H1 (cell line): ENCODE data around the gene SIRT3. TPM values are rescaled to one million over a fixed set of nuclear protein-coding genes. Genes with fewer than 3 reads are reported as not detected.
A peak's percentile ranks its signal among the peaks of the same experiment; 100 is the strongest.

Experiments used
- CTCF ChIA-PET: fragments of 300-600 bp; sonication (Branson Sonifier 250); formaldehyde crosslinking; loops from one replicate; lab custom pipeline; 2021; ENCODE audit not compliant: partially characterized antibody; lab: Charles Lee
- POLR2A ChIA-PET: fragments of 300-600 bp; sonication (Branson Sonifier 250); formaldehyde crosslinking; loops from one replicate; lab custom pipeline; 2021; ENCODE audit warnings: inconsistent platforms; ENCODE audit not compliant: partially characterized antibody; lab: Charles Lee
- DNase-seq, 2 experiments: peaks; one replicate each; pipeline versions ENCODE4 v3.0.0 to v3.0.0-alpha.2; 2010 to 2022; ENCODE audit warnings: low spot score in 2 of 2, low read depth in 1 of 2, mixed read lengths in 1 of 2
- FAIRE-seq: peaks from 2 replicates; lab custom pipeline; 2011; peaks lifted over from hg19 to GRCh38; lab: Jason Lieb, UNC
- H2AFZ ChIP-seq: 2 replicates; pipeline ENCODE4 v1.8.1; 2012; ENCODE audit warnings: low read length, inconsistent platforms
- H2AK5ac ChIP-seq: 2 replicates; pipeline ENCODE4 v1.6.1; 2013; ENCODE audit warnings: low read depth, low read length
- H2BK120ac ChIP-seq: replicated peaks from 2 replicates; pipeline ENCODE3; 2013; ENCODE audit warnings: low read depth, low read length, inconsistent platforms
- H2BK12ac ChIP-seq: 2 replicates; pipeline ENCODE4 v1.6.1; 2013; ENCODE audit warnings: low read depth, low read length
- H2BK15ac ChIP-seq: 2 replicates; pipeline ENCODE4 v1.6.1; 2013; ENCODE audit warnings: low read length
- H2BK20ac ChIP-seq: 2 replicates; pipeline ENCODE4 v1.6.1; 2013; ENCODE audit warnings: low read length
- H2BK5ac ChIP-seq: 2 replicates; pipeline ENCODE4 v1.6.1; 2013; ENCODE audit warnings: low read depth, low read length
- H3K14ac ChIP-seq: 2 replicates; pipeline ENCODE4 v1.6.1; 2013; ENCODE audit warnings: inconsistent platforms; ENCODE audit not compliant: insufficient read length
- H3K18ac ChIP-seq: 2 replicates; pipeline ENCODE4 v1.6.1; 2013; ENCODE audit warnings: low read length; ENCODE audit errors: extremely low read depth
- H3K23ac ChIP-seq: 2 replicates; pipeline ENCODE4 v1.6.1; 2013; ENCODE audit warnings: inconsistent platforms; ENCODE audit not compliant: insufficient read length
- H3K23me2 ChIP-seq: 2 replicates; pipeline ENCODE4 v1.6.1; 2013; ENCODE audit warnings: low read depth, low read length
- H3K27ac ChIP-seq: 2 replicates; pipeline ENCODE4 v1.6.1; 2011; ENCODE audit warnings: low read depth, low read length, inconsistent platforms
- H3K27me3 ChIP-seq, 4 experiments: replicated peaks in 1 of 4; 1 replicate in 1 of 4; 2 replicates in 3 of 4; pipeline versions ENCODE4 v1.6.1 to v1.8.1; 2011 to 2013; ENCODE audit warnings: low read length in 3 of 4, mild to moderate bottlenecking in 3 of 4, inconsistent platforms in 2 of 4, mixed read lengths in 2 of 4, moderate library complexity in 1 of 4; ENCODE audit not compliant: control insufficient read depth in 3 of 4, insufficient read depth in 3 of 4; ENCODE audit errors: extremely low read depth in 1 of 4
- H3K36me3 ChIP-seq, 4 experiments: 2 replicates each; pipeline versions ENCODE4 v1.6.1 to v1.8.1; 2011 to 2013; ENCODE audit warnings: mild to moderate bottlenecking in 4 of 4, low read length in 3 of 4, moderate library complexity in 2 of 4, control low read depth in 1 of 4, inconsistent platforms in 1 of 4; ENCODE audit not compliant: insufficient read depth in 4 of 4, control insufficient read depth in 2 of 4
- H3K4ac ChIP-seq: replicated peaks from 2 replicates; pipeline ENCODE3; 2013; ENCODE audit warnings: low read length, low read depth, mixed read lengths, inconsistent platforms; ENCODE audit not compliant: insufficient read length
- H3K4me1 ChIP-seq, 4 experiments: replicated peaks in 1 of 4; 1 replicate in 1 of 4; 2 replicates in 3 of 4; pipeline versions ENCODE4 v1.6.1 to v1.8.1; 2011 to 2013; ENCODE audit warnings: low read length in 3 of 4, inconsistent platforms in 2 of 4, mixed read lengths in 1 of 4; ENCODE audit not compliant: insufficient read depth in 4 of 4, control insufficient read depth in 3 of 4
- H3K4me2 ChIP-seq, 2 experiments: 2 replicates each; pipeline versions ENCODE4 v1.6.1 to v1.8.1; 2011 to 2013; ENCODE audit warnings: low read depth in 2 of 2, low read length in 2 of 2, control low read depth in 1 of 2, inconsistent platforms in 1 of 2, mild to moderate bottlenecking in 1 of 2; ENCODE audit not compliant: insufficient read depth in 1 of 2
- H3K4me3 ChIP-seq, 4 experiments: fragments of 200-600, 300-600 bp in 1 of 4; sonication (generic), shearing (Covaris generic), sonication (Bioruptor Twin) in 1 of 4; 2 replicates each; pipeline versions ENCODE4 v1.5.1 to v1.8.1; 2011 to 2016; ENCODE audit warnings: low read length in 4 of 4, low read depth in 3 of 4, control low read depth in 2 of 4, inconsistent platforms in 2 of 4, mild to moderate bottlenecking in 2 of 4, mixed read lengths in 1 of 4, moderate library complexity in 1 of 4; ENCODE audit not compliant: insufficient read depth in 2 of 4; ENCODE audit errors: extremely low read depth in 1 of 4
- H3K56ac ChIP-seq: replicated peaks from 2 replicates; pipeline ENCODE3; 2013; ENCODE audit warnings: low read depth, mild to moderate bottlenecking, mixed read lengths, low read length, inconsistent platforms; ENCODE audit not compliant: insufficient read length
- H3K79me1 ChIP-seq: 2 replicates; pipeline ENCODE4 v1.6.1; 2013; ENCODE audit warnings: low read depth, low read length, control low read depth
- H3K79me2 ChIP-seq, 2 experiments: 2 replicates each; pipeline versions ENCODE4 v1.6.1 to v1.8.1; 2012 to 2013; ENCODE audit warnings: low read length in 2 of 2, mild to moderate bottlenecking in 2 of 2, inconsistent platforms in 1 of 2; ENCODE audit not compliant: insufficient read depth in 2 of 2, control insufficient read depth in 1 of 2
- H3K9ac ChIP-seq, 4 experiments: replicated peaks in 1 of 4; 1 replicate in 1 of 4; 2 replicates in 3 of 4; pipeline versions ENCODE4 v1.6.1 to v1.8.1; 2011 to 2013; ENCODE audit warnings: low read depth in 3 of 4, low read length in 3 of 4, control low read depth in 2 of 4, mild to moderate bottlenecking in 2 of 4, moderate library complexity in 2 of 4, inconsistent platforms in 1 of 4; ENCODE audit errors: extremely low read depth in 1 of 4
- H3K9me3 ChIP-seq, 2 experiments: 2 replicates each; pipeline versions ENCODE4 v1.6.1 to v1.8.1; 2012 to 2013; ENCODE audit warnings: mild to moderate bottlenecking in 2 of 2, moderate library complexity in 2 of 2, control low read depth in 1 of 2, inconsistent platforms in 1 of 2, low read depth in 1 of 2, low read length in 1 of 2, mixed read lengths in 1 of 2; ENCODE audit not compliant: insufficient read depth in 2 of 2
- H4K20me1 ChIP-seq, 2 experiments: replicated peaks in 1 of 2; 2 replicates each; pipeline versions ENCODE3 to v1.8.1; 2011 to 2013; ENCODE audit warnings: inconsistent platforms in 2 of 2, low read length in 2 of 2, mild to moderate bottlenecking in 1 of 2; ENCODE audit not compliant: insufficient read depth in 2 of 2, control insufficient read depth in 1 of 2
- H4K5ac ChIP-seq: 2 replicates; pipeline ENCODE4 v1.6.1; 2013; ENCODE audit warnings: low read length, low read depth, mixed read lengths, inconsistent platforms; ENCODE audit not compliant: insufficient read length
- H4K8ac ChIP-seq: 2 replicates; pipeline ENCODE4 v1.8.0; 2013; ENCODE audit warnings: mild to moderate bottlenecking, moderate library complexity, low read length, inconsistent platforms; ENCODE audit not compliant: insufficient read depth; ENCODE audit errors: extremely low read depth
- H4K91ac ChIP-seq: replicated peaks from 2 replicates; pipeline ENCODE3; 2013; ENCODE audit warnings: low read length, mixed read lengths, inconsistent platforms; ENCODE audit not compliant: insufficient read length
- ASH2L ChIP-seq: fragments of 200-600, 300-600 bp; sonication (generic); IDR thresholded peaks from one replicate; pipeline ENCODE4 v1.7.1; 2017; ENCODE audit warnings: low read length
- CEBPB ChIP-seq: IDR thresholded peaks from 2 replicates; pipeline ENCODE4 v1.6.1; 2012; ENCODE audit warnings: low read depth, low read length
- EZH2 ChIP-seq: fragments of 200-600 bp; sonication (generic); IDR thresholded peaks from 2 replicates; pipeline ENCODE4 v1.7.1; 2012; ENCODE audit warnings: low read depth, mild to moderate bottlenecking, moderate library complexity, low read length, inconsistent platforms; ENCODE audit not compliant: severe bottlenecking
- JUN ChIP-seq: IDR thresholded peaks from 2 replicates; pipeline ENCODE4 v1.6.1; 2011; ENCODE audit warnings: low read depth, mild to moderate bottlenecking, improper control_type of control experiment, low read length
- TBP ChIP-seq: IDR thresholded peaks from 2 replicates; pipeline ENCODE4 v1.6.1; 2011; ENCODE audit warnings: low read depth, low read length, improper control_type of control experiment
- TCF12 ChIP-seq: IDR thresholded peaks from 2 replicates; pipeline ENCODE4 v1.6.1; 2011; ENCODE audit warnings: low read depth, mild to moderate bottlenecking, low read length
- TEAD4 ChIP-seq: IDR thresholded peaks from 2 replicates; pipeline ENCODE4 v1.6.1; 2012; ENCODE audit warnings: low read depth, low read length, inconsistent platforms, mixed read lengths
- WGBS, 2 experiments: shearing (Covaris generic) in 1 of 2; methylation state at CpG; one replicate each; pipeline versions ENCODE4 v1.1.6 to v1.1.7; 2013 to 2015; ENCODE audit warnings: low lambda C conversion rate in 2 of 2, mixed read lengths in 2 of 2, inconsistent platforms in 1 of 2, low coverage in 1 of 2, missing lambda C conversion rate in 1 of 2; ENCODE audit not compliant: insufficient replicate concordance in 2 of 2, insufficient coverage in 1 of 2, insufficient read length in 1 of 2; ENCODE audit errors: extremely low coverage in 1 of 2, missing lambda C conversion rate in 1 of 2; 5-methylcytosine and 5-hydroxymethylcytosine counted together
- polyA plus RNA-seq, 7 experiments: library from polyadenylated mRNA; depleted of rRNA in 3 of 7; stranded (reverse) in 5 of 7; unstranded in 2 of 7; fragments of >200 nt in 5 of 7; fragments of 200-250 nt in 2 of 7; gene quantifications; 1 replicate in 5 of 7; 2 replicates in 1 of 7; 4 replicates in 1 of 7; pipeline versions ENCODE4 v1.2.1 to v1.2.3, GENCODE V29; 2011 to 2013; ENCODE audit warnings: missing spikeins in 2 of 7, mixed read lengths in 2 of 7
- total RNA-seq: library from RNA; stranded (reverse); fragmentation: NEBNext Ultra II Directional; extraction: Animal tissue kit (Norgen Biotek cat#: 25700); gene quantifications from 2 replicates; pipeline ENCODE4 v1.2.1, GENCODE V29; 2021
- TF ChIP-seq, protein P1 (sequence below): IDR thresholded peaks from 2 replicates; pipeline ENCODE4 v1.6.1; 2012; ENCODE audit warnings: low read length, inconsistent platforms
- TF ChIP-seq, protein P2 (sequence below): IDR thresholded peaks from 2 replicates; pipeline ENCODE4 v1.6.1; 2012; ENCODE audit warnings: inconsistent platforms

SIRT3 gene
- total and polyA plus RNA-seq, 2 of the 8 experiments (the other 6 are each of a cell fraction or from before 2014, with no cell fraction given), result 14.3 to 21.6 TPM

- Histone ChIP-seq H3K9ac (peak overlapping the region; percentile 51 to 76 (median 73)), H3K4me3 (peak overlapping the region; percentile 85 to 89 (median 87)), H2BK120ac (no peak overlapping the region), H3K4ac (no peak overlapping the region), H3K79me2 (peaks cover 0 to 31% of the 10 kb centered on the region in 2 experiments; a peak in 3 of 4 replicates), H3K79me1 (peaks cover 11% of the 10 kb centered on the region), H3K4me1 (peaks cover 0 to 23% (median 9%) of the 10 kb centered on the region in 4 experiments; a peak in 5 of 7 replicates), H4K20me1 (peaks cover 0 to 31% of the 10 kb centered on the region in 2 experiments), H3K9me3 (no peaks in the 10 kb centered on the region), H2BK15ac (no peak overlapping the region), H2BK20ac (no peak overlapping the region), H2AFZ (no peak overlapping the region), H3K14ac (no peak overlapping the region), H3K27me3 (no peaks in the 10 kb centered on the region), H3K4me2 (peak overlapping the region; percentile 97 to 100), H3K56ac (no peak overlapping the region), H2AK5ac (peak overlapping the region; percentile 41; the same call in 1 of the 2 replicates), H2BK5ac (peak overlapping the region; percentile 47), H3K18ac (peak overlapping the region; percentile 68; the same call in 1 of the 2 replicates), H4K8ac (peak overlapping the region; percentile 78; the same call in 1 of the 2 replicates), H3K23ac (no peak overlapping the region), H3K23me2 (peaks cover 22% of the 10 kb centered on the region), H4K91ac (peak overlapping the region; percentile 48), H2BK12ac (no peak overlapping the region), H3K36me3 (peaks cover 26 to 48% (median 36%) of the 10 kb centered on the region in 4 experiments), H3K27ac (peak overlapping the region; percentile 74), H4K5ac (peak overlapping the region; percentile 84)
- FAIRE-seq (no peak), DNase-seq (peak; percentile 29 to 80)
- CTCF ChIA-PET, result interaction anchor here (0.8 to 1.3 kb wide), 5 partner anchors 10 to 161 kb away, joined by 3 to 4 read pairs (median 3); partner anchors contain the start of gene B4GALNT4
- 2% methylated on average over 57 of the region's 57 CpGs; no CpG with 5 or more reads in 1 of the 2 experiments for WGBS, 2 experiments
- POLR2A ChIA-PET, result interaction anchor here (0.6 to 2.3 kb wide), 10 partner anchors 8 to 298 kb away, joined by 3 to 11 read pairs (median 4); partner anchors contain the start of gene RNH1
- TF ChIP-seq TCF12 (no peak), ASH2L (peak; percentile 23), JUN (no peak), TBP (no peak; the same call in 1 of the 2 replicates), TEAD4 (no peak), CEBPB (no peak), EZH2 (no peak)
- TF ChIP-seq, protein P1, sequence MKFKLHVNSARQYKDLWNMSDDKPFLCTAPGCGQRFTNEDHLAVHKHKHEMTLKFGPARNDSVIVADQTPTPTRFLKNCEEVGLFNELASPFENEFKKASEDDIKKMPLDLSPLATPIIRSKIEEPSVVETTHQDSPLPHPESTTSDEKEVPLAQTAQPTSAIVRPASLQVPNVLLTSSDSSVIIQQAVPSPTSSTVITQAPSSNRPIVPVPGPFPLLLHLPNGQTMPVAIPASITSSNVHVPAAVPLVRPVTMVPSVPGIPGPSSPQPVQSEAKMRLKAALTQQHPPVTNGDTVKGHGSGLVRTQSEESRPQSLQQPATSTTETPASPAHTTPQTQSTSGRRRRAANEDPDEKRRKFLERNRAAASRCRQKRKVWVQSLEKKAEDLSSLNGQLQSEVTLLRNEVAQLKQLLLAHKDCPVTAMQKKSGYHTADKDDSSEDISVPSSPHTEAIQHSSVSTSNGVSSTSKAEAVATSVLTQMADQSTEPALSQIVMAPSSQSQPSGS, result no peak
- TF ChIP-seq, protein P2, sequence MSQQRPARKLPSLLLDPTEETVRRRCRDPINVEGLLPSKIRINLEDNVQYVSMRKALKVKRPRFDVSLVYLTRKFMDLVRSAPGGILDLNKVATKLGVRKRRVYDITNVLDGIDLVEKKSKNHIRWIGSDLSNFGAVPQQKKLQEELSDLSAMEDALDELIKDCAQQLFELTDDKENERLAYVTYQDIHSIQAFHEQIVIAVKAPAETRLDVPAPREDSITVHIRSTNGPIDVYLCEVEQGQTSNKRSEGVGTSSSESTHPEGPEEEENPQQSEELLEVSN, result no peak
These were observed 27.8 kb downstream of the SIRT3 start for GRCh38 chr11:208181-208916.
